Right lobe of liver (tissue), 6 donors: ENCODE data around the gene MACROD1. TPM values are rescaled to one million over a fixed set of nuclear protein-coding genes. Genes with fewer than 3 reads are reported as not detected.
A peak's percentile ranks its signal among the peaks of the same experiment; 100 is the strongest.

ENCODE experiments used
- ATAC-seq, 4 donors: fragments of 200-7000 bp; cut with Tn5 transposase; one replicate each; pipeline ENCODE4 v1.9.1; 2020; ENCODE audit warnings: mild to moderate bottlenecking in 4 of 4, moderate library complexity in 4 of 4
- DNase-seq, 3 donors: peaks; one replicate each; pipeline ENCODE4 v3.0.0-alpha.2; 2020
- H3K27ac ChIP-seq, 3 donors: fragments of 200-600 bp; one replicate each; pipeline ENCODE4 v1.8.0; 2022
- H3K27me3 ChIP-seq, 2 donors: fragments of 200-600 bp; one replicate each; pipeline ENCODE4 v1.8.0; 2022
- H3K36me3 ChIP-seq, 4 donors: fragments of 200-600 bp; sonication (generic) in 1 of 4; one replicate each; pipeline versions ENCODE4 v1.5.1 to v1.8.0; 2017 to 2022; ENCODE audit warnings: control low read depth in 1 of 4
- H3K4me1 ChIP-seq, 4 donors: fragments of 200-600 bp; sonication (generic) in 1 of 4; one replicate each; pipeline versions ENCODE4 v1.5.1 to v1.8.0; 2017 to 2022; ENCODE audit warnings: control low read depth in 1 of 4
- H3K4me3 ChIP-seq, 3 donors: fragments of 200-600 bp; one replicate each; pipeline ENCODE4 v1.8.0; 2022
- H3K9me3 ChIP-seq, 4 donors: fragments of 200-600 bp; sonication (generic) in 1 of 4; one replicate each; pipeline versions ENCODE4 v1.5.1 to v1.8.0; 2017 to 2022; ENCODE audit warnings: control low read depth in 1 of 4
- POLR2A ChIP-seq: fragments of 450-650 bp; IDR thresholded peaks from one replicate; pipeline ENCODE4 v1.6.1; 2017; ENCODE audit warnings: antibody characterized with exemption, mild to moderate bottlenecking
- WGBS: methylation state at CpG from one replicate; pipeline ENCODE4 v1.1.6; 2018; ENCODE audit warnings: low coverage, low lambda C conversion rate; ENCODE audit not compliant: insufficient coverage; ENCODE audit errors: missing lambda C conversion rate; 5-methylcytosine and 5-hydroxymethylcytosine counted together
- intact Hi-C, 2 donors: fragments of 100-400 bp; cut with DNase I; formaldehyde crosslinking; loops; one replicate each; pipeline versions ENCODE4 v1.11.2 to v1.14.1; 2022
- total RNA-seq, 6 experiments: library from RNA; depleted of rRNA in 2 of 6; stranded (reverse); fragments of >200 nt in 2 of 6; fragmentation: NEBNext Ultra II Directional in 3 of 6; extraction: Animal tissue kit (Norgen Biotek cat#: 25700) in 3 of 6; gene quantifications; one replicate each; pipeline versions ENCODE4 v1.1.0 to v1.2.4, GENCODE V29; 2016 to 2023
- TF ChIP-seq, protein P1 (sequence below), 4 donors: fragments of 200-600 bp in 3 of 4; fragments of 450-650 bp in 1 of 4; IDR thresholded peaks; one replicate each; pipeline versions ENCODE4 v1.5.1 to v1.8.0; 2016 to 2022; ENCODE audit warnings: antibody characterized with exemption in 4 of 4, mild to moderate bottlenecking in 2 of 4
- donor health status: DM: no; HTN: yes; CAD: no.
- donor health status: DM: no; HTN: no; CAD: no.
- donor health status: DM: no; HTN: no; CAD: no.
- donor health status: DM: no; HTN: yes; CAD: no.
- donor health status: DM: no; HTN: yes; CAD: no.

The MACROD1 gene
- total RNA-seq, 6 experiments from 2014 or later, result 12.3 to 219 (median 27.8) TPM

DNA sequence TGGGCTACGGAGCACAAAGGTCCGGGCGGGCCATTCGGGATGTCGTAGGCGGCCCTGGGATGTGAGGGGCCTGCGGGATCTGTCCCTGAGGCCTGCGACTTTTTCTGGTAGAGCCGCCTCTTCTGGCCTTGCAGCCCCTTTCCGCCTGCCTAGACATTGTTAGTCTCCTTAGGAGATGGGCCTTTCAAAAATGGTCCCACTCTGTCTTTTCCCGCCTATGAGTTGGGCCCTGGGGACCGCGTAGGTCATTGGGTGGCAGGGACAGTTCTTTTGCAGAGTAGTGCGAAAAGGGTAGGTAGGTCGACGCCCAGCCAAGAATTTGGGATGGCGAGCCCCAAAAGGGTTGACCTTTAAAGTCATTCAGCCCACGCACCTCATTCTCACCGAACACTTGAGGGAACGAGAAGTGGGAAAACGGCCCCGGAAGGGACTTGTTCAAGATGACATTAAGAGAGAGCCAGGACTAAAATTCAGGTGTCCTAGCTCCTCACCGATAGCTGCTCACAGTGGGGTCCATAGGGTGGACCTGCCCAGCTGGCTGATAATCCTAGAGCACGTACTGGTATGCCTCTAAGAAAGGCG is 178.9 kb downstream of the MACROD1 start:
- no peaks in the 10 kb centered on the region for H3K27me3 ChIP-seq
- intact Hi-C loops, result no loop called here
- ATAC-seq (no peak), DNase-seq (no peak)
- H3K4me3 ChIP-seq, result peak overlapping the region; percentile 73 to 100 (median 83)
- 49% methylated on average over 7 of the region's 25 CpGs for WGBS
- no peaks in the 10 kb centered on the region for H3K9me3 ChIP-seq
- no peak for TF ChIP-seq POLR2A
- TF ChIP-seq, protein P1, sequence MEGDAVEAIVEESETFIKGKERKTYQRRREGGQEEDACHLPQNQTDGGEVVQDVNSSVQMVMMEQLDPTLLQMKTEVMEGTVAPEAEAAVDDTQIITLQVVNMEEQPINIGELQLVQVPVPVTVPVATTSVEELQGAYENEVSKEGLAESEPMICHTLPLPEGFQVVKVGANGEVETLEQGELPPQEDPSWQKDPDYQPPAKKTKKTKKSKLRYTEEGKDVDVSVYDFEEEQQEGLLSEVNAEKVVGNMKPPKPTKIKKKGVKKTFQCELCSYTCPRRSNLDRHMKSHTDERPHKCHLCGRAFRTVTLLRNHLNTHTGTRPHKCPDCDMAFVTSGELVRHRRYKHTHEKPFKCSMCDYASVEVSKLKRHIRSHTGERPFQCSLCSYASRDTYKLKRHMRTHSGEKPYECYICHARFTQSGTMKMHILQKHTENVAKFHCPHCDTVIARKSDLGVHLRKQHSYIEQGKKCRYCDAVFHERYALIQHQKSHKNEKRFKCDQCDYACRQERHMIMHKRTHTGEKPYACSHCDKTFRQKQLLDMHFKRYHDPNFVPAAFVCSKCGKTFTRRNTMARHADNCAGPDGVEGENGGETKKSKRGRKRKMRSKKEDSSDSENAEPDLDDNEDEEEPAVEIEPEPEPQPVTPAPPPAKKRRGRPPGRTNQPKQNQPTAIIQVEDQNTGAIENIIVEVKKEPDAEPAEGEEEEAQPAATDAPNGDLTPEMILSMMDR (IDR thresholded peaks at IDR 0.05), result no peak
- peaks cover 0 to 12% (median 5%) of the 10 kb centered on the region in 4 donors for H3K4me1 ChIP-seq
- H3K36me3 ChIP-seq, result peaks cover 0 to 3% (median 0%) of the 10 kb centered on the region in 4 donors
- peak overlapping the region in 1 of 3 donors; percentile 24 for H3K27ac ChIP-seq

DNA sequence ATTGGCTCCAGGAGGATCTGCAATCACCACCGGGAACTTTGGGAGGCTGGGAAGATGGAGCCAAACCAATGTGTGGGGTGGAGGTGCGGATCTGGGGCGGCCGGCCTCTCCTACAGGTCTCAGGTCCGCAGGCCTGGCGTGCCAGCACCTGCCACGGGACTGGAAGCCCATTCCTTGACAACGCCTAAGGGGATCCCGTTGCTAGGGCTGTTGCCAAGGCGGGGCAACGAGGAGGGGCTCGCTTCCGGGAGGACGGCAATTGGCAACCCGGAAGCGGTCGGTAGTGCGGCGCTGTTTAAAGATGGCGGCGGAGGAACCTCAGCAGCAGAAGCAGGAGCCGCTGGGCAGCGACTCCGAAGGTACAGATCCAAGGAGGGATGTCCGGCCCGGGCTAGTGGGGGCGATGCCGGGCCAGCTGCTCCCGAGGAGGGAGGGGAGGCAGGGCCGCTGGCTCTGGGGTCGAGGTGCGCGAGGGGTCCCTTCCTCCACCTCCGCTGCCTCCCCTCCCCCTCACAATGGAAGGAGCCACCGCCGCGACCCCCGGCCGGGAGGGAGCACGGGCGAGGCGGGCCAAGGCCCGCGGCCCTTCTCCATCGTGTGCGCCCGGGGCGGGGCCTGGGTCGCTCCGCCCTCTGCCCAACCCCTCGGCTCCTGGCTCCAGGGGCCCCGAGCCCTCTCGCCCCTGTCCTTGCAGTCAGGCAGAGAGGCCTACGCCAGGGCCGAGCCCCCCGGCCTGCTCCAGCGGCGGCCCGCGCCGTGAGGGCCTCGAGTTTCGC is 179.6 kb downstream of the MACROD1 start, which contains the start of gene OTUB1:
TSS of gene OTUB1 (plus strand) at position 283 of the 776 bp plus-strand sequence. CDS start at position 302, 19 bp downstream.
- peak; percentile 57 for TF ChIP-seq POLR2A
- TF ChIP-seq, protein P1 (IDR thresholded peaks at IDR 0.05), result no peak
- Histone ChIP-seq H3K4me3 (peak within 1 kb of the TSS; percentile 73 to 100 (median 83)), H3K9me3 (no peaks in the 10 kb centered on the region), H3K36me3 (peaks cover 0 to 3% (median 0%) of the 10 kb centered on the region in 4 donors), H3K4me1 (peaks cover 0 to 12% (median 5%) of the 10 kb centered on the region in 4 donors), H3K27ac (peak within 1 kb of the TSS; percentile 24 to 40 (median 35)), H3K27me3 (no peaks in the 10 kb centered on the region)
- WGBS, result 1% methylated on average over 14 of the region's 63 CpGs
- DNase-seq (peak; percentile 89 to 92 (median 90)), ATAC-seq (peak; percentile 91 to 96 (median 96))
- intact Hi-C loops, result no loop called here

DNA sequence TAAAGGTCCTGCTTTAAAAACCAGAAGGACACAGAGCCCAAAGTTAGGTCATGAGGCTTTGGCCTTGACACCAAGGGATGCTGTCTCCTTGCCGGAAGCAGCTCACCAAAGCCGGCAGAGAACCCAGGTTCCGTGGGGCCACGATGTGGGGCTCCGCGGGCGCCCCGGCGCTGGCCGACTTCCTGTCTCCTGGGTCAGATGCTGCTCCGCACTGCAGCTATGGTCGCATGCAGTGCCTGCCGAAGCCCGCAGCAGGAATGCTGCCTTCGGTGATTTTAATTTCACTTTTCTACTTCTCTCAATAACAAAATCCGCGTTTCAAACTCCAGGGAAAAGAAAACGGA is 180.1 kb downstream of the MACROD1 start:
- ATAC-seq (peak; percentile 34 to 54 (median 46)), DNase-seq (peak in 1 of 3 donors; percentile 50)
- TF ChIP-seq POLR2A, result no peak
- TF ChIP-seq, protein P1 (IDR thresholded peaks at IDR 0.05), result no peak
- Histone ChIP-seq H3K27ac (peak overlapping the region in 1 of 3 donors; percentile 24), H3K9me3 (no peaks in the 10 kb centered on the region), H3K36me3 (peaks cover 0 to 3% (median 0%) of the 10 kb centered on the region in 4 donors), H3K27me3 (no peaks in the 10 kb centered on the region), H3K4me1 (peaks cover 0 to 12% (median 5%) of the 10 kb centered on the region in 4 donors), H3K4me3 (peak overlapping the region; percentile 73 to 100 (median 83))
- 0% methylated on average over 12 of the region's 18 CpGs for WGBS
- intact Hi-C loops, result no loop called here

DNA sequence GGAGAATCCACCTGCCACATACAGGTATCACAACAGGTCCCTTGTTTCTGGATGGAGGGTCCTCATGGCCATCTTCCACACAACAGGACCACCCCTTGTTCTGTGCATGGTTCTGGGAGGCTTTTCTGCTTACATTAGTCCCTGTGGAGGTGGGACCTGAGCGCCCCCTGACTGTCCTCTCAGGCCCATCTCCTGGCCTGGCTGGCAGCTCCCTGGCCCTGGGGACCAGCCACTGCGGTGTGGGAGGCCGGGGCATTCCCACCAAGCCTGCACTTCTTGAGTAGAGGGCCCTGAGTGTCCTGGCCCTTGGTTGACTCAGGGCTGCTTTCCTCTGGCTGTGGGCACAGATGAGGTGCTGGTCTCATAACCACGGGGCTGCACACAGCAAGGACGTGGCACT is 186.5 kb downstream of the MACROD1 start:
- Histone ChIP-seq H3K27me3 (no peaks in the 10 kb centered on the region), H3K27ac (no peak overlapping the region), H3K4me1 (peaks cover 0 to 20% (median 6%) of the 10 kb centered on the region in 4 donors), H3K9me3 (no peaks in the 10 kb centered on the region), H3K4me3 (no peak overlapping the region), H3K36me3 (no peaks in the 10 kb centered on the region)
- no peak for DNase-seq
- WGBS, result no CpG with 5 or more reads among the region's 5 CpGs
- intact Hi-C loops, result no loop called here
- TF ChIP-seq, protein P1 (IDR thresholded peaks at IDR 0.05), result no peak
- no peak for TF ChIP-seq POLR2A
- ATAC-seq, result no peak
